Neural progenitor cell (in vitro differentiated cells): ENCODE results near the gene RAB3A.

Experiments
- CTCF ChIP-seq: fragments of 200-600 bp; sonication (generic); IDR thresholded peaks from 2 replicates; pipeline ENCODE4 v1.5.1; 2017; ENCODE audit warnings: antibody characterized with exemption, mild to moderate bottlenecking
- EZH2 ChIP-seq: fragments of 200-600 bp; sonication (generic); IDR thresholded peaks from 2 replicates; pipeline ENCODE4 v1.6.1; 2017; ENCODE audit warnings: antibody characterized with exemption, mild to moderate bottlenecking, moderate library complexity
- EZH2phosphoT487 ChIP-seq: fragments of 200-600 bp; sonication (generic); IDR thresholded peaks from 2 replicates; pipeline ENCODE4 v1.6.1; 2017; ENCODE audit warnings: antibody characterized with exemption

DNA sequence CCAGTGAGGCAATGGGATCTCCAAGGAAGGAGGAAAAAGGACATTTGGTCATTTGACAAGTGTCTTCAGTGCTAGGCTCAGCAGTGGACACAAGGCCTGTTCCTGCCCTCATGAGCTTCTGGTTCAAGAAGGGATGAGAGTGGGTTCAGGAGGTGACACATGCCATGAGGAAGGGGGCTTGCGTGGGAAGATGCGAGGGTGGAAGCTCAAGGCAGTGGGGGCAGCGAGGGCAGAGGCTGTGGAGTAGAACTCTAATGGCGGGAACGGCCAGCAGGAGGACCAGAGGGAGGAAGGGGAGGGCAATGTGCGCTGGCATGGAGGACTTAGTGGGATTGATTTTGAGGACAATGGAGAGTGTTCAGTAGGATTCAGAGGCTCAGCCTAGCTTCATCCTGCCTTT is 47.6 kb downstream of the RAB3A start:
- no peak for TF ChIP-seq CTCF
- no peak for TF ChIP-seq EZH2phosphoT487
- TF ChIP-seq EZH2, result no peak
